Esophagus muscularis mucosa (tissue), 4 donors: ENCODE data around the gene ST6GAL1. TPM values are rescaled to one million over a fixed set of nuclear protein-coding genes. Genes with fewer than 3 reads are reported as not detected.

Source experiments
- DNase-seq: peaks from one replicate; pipeline ENCODE4 v3.0.0-alpha.2; 2017; ENCODE audit errors: extremely low spot score
- H3K27ac ChIP-seq, 4 donors: fragments of 200-600 bp; sonication (generic); replicated peaks in 1 of 4; 1 replicate in 3 of 4; 2 replicates in 1 of 4; pipeline ENCODE4 v1.5.1; 2016 to 2019; ENCODE audit warnings: mild to moderate bottlenecking in 1 of 4
- H3K27me3 ChIP-seq, 4 donors: fragments of 200-600 bp; sonication (generic); one replicate each; pipeline versions ENCODE4 v1.5.1 to v1.6.0; 2016 to 2019
- H3K36me3 ChIP-seq, 4 donors: fragments of 200-600 bp; sonication (generic); one replicate each; pipeline ENCODE4 v1.5.1; 2016 to 2019
- H3K4me1 ChIP-seq, 4 donors: fragments of 200-600 bp; sonication (generic); one replicate each; pipeline ENCODE4 v1.5.1; 2016 to 2019
- H3K4me3 ChIP-seq, 4 donors: fragments of 200-600 bp; sonication (generic); 1 replicate in 2 of 4; 2 replicates in 2 of 4; pipeline ENCODE4 v1.5.1; 2016 to 2019; ENCODE audit warnings: mild to moderate bottlenecking in 4 of 4, moderate library complexity in 1 of 4
- H3K9me3 ChIP-seq, 4 donors: fragments of 200-600 bp; sonication (generic); 1 replicate in 3 of 4; 2 replicates in 1 of 4; pipeline ENCODE4 v1.5.1; 2016 to 2019
- CTCF ChIP-seq, 3 experiments: fragments of 200-600 bp in 2 of 3; fragments of 450-650 bp in 1 of 3; sonication (generic) in 2 of 3; IDR thresholded peaks; one replicate each; pipeline ENCODE4 v1.5.1; 2017 to 2019; ENCODE audit warnings: antibody characterized with exemption in 3 of 3, mild to moderate bottlenecking in 2 of 3, moderate library complexity in 1 of 3
- EP300 ChIP-seq: sonication (generic); formaldehyde crosslinking; IDR thresholded peaks from one replicate; pipeline ENCODE4 v1.6.1; 2017; ENCODE audit warnings: antibody characterized with exemption
- POLR2A ChIP-seq: fragments of 450-650 bp; IDR thresholded peaks from one replicate; pipeline ENCODE4 v1.6.1; 2017; ENCODE audit warnings: antibody characterized with exemption, moderate library complexity, mild to moderate bottlenecking, low read depth
- POLR2AphosphoS5 ChIP-seq, 2 donors: sonication (generic); formaldehyde crosslinking; IDR thresholded peaks; one replicate each; pipeline ENCODE4 v1.6.1; 2017; ENCODE audit warnings: antibody characterized with exemption in 2 of 2
- WGBS: methylation state at CpG from one replicate; pipeline ENCODE4 v1.1.5; 2018; 5-methylcytosine and 5-hydroxymethylcytosine counted together
- intact Hi-C: fragments of 100-400 bp; cut with DNase I; formaldehyde crosslinking; loops from one replicate; pipeline ENCODE4 v1.15.1; 2023
- total RNA-seq, 4 donors: library from RNA; depleted of rRNA; stranded (reverse); fragments of >200 nt; gene quantifications; one replicate each; pipeline versions ENCODE4 v1.1.0 to v1.2.1, GENCODE V29; 2016

ST6GAL1 gene
- total RNA-seq, 4 donors from 2014 or later: 15.4 to 29.6 (median 24.4) TPM

DNA sequence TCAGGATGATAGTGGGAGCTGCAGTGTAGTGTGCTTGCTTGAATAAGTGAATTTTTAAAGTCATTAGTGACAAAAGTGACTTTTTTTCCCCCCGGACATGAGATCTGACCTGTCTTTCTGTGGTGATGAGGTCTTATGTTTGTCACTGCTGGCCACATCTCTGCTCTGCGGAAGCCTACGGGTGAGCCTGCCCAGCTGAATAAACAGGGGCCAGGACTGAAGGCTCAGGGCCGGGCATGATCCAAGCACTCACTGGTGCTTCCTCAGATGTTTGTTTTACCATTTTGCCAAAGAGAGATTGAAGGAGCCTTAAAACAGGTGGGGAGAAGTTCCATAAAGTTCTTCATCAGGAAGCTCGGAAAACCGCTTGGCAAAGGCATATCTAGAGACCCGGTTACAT is 174.0 kb downstream of the ST6GAL1 start:
- Histone ChIP-seq H3K27me3 (no peaks in the 10 kb centered on the region), H3K27ac (peak overlapping the region in 2 of 4 donors; percentile 25 to 53), H3K4me3 (no peak overlapping the region), H3K36me3 (no peaks in the 10 kb centered on the region), H3K4me1 (peaks cover 19 to 40% (median 20%) of the 10 kb centered on the region in 4 donors), H3K9me3 (no peaks in the 10 kb centered on the region)
- no peak for DNase-seq
- WGBS: 79% methylated on average over 7 of the region's 7 CpGs
- intact Hi-C loops: no loop called here
- TF ChIP-seq CTCF (IDR thresholded peaks at IDR 0.05) (no peak), EP300 (no peak), POLR2A (no peak), POLR2AphosphoS5 (IDR thresholded peaks at IDR 0.05) (no peak)

GRCh38 chr3:187104933-187105332 is 174.6 kb downstream of the ST6GAL1 start:
- Histone ChIP-seq H3K4me1 (peaks cover 19 to 40% (median 20%) of the 10 kb centered on the region in 4 donors), H3K27ac (peak overlapping the region; percentile 25 to 53 (median 38))
- WGBS: 53% methylated on average over 7 of the region's 7 CpGs

GRCh38 chr3:187105700-187106099 is 175.4 kb downstream of the ST6GAL1 start:
- Histone ChIP-seq H3K36me3 (no peaks in the 10 kb centered on the region), H3K9me3 (no peaks in the 10 kb centered on the region), H3K27ac (peak overlapping the region in 1 of 4 donors; percentile 53), H3K4me1 (peaks cover 19 to 40% (median 20%) of the 10 kb centered on the region in 4 donors), H3K27me3 (no peaks in the 10 kb centered on the region), H3K4me3 (no peak overlapping the region)
- TF ChIP-seq POLR2AphosphoS5 (IDR thresholded peaks at IDR 0.05): no peak
- TF ChIP-seq EP300: no peak
- TF ChIP-seq POLR2A: no peak
- no peak for TF ChIP-seq CTCF (IDR thresholded peaks at IDR 0.05)
- 69% methylated on average over 3 of the region's 3 CpGs for WGBS
- intact Hi-C loops: no loop called here
- no peak for DNase-seq

More at GRCh38 chr3:187104933-187105332, 174.6 kb downstream of the ST6GAL1 start:
- TF ChIP-seq POLR2AphosphoS5 (IDR thresholded peaks at IDR 0.05) (peak in 1 of 2 donors; percentile 15), CTCF (IDR thresholded peaks at IDR 0.05) (no peak)
- intact Hi-C loops: no loop called here
- no peak for DNase-seq
- no peaks in the 10 kb centered on the region for H3K36me3 ChIP-seq
- H3K27me3 ChIP-seq: no peaks in the 10 kb centered on the region
- no peaks in the 10 kb centered on the region for H3K9me3 ChIP-seq
- peak overlapping the region; percentile 24 to 38 (median 30) for H3K4me3 ChIP-seq

GRCh38 chr3:187107989-187108388 is 177.7 kb downstream of the ST6GAL1 start:
- H3K27me3 ChIP-seq: no peaks in the 10 kb centered on the region
- no peaks in the 10 kb centered on the region for H3K36me3 ChIP-seq
- WGBS: 69% methylated on average over 3 of the region's 3 CpGs
- TF ChIP-seq EP300: no peak
- no peak for TF ChIP-seq CTCF (IDR thresholded peaks at IDR 0.05)
- no peak for TF ChIP-seq POLR2A
- no peak for TF ChIP-seq POLR2AphosphoS5 (IDR thresholded peaks at IDR 0.05)
- no peaks in the 10 kb centered on the region for H3K9me3 ChIP-seq
- no peak overlapping the region for H3K4me3 ChIP-seq
- intact Hi-C loops: no loop called here
- DNase-seq: no peak
- H3K4me1 ChIP-seq: peaks cover 0 to 19% (median 2%) of the 10 kb centered on the region in 4 donors
- H3K27ac ChIP-seq: no peak overlapping the region

DNA sequence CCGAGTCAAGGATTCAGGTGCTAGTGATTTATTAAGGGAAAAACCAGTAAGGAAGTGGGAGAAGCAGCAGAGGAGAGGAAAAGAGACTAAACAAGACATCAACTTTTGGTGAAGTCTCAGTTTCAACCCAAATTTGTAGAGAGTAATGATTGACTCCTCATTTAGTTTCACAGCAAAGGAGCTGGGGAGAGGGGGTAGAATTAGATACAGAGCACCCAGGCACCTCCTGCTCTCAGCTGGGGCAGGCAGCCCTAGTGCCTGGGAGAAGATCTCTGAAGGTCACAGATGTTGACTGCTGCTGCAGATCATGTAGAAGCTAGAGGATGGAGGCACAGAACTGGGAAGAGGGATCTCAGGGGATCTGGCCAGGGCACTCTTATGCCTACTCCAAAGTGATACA is 179.8 kb downstream of the ST6GAL1 start:
- Histone ChIP-seq H3K27ac (no peak overlapping the region), H3K4me3 (no peak overlapping the region), H3K27me3 (no peaks in the 10 kb centered on the region), H3K9me3 (no peaks in the 10 kb centered on the region), H3K36me3 (no peaks in the 10 kb centered on the region), H3K4me1 (peaks cover 0 to 8% (median under 1%) of the 10 kb centered on the region in 4 donors)
- no peak for DNase-seq
- intact Hi-C loops: loop anchor here (5.0 kb wide), 1 partner anchor 57 kb away; no protein-coding TSS in a partner anchor
- TF ChIP-seq EP300 (no peak), POLR2A (no peak), CTCF (IDR thresholded peaks at IDR 0.05) (no peak), POLR2AphosphoS5 (IDR thresholded peaks at IDR 0.05) (no peak)
- WGBS: 100% methylated on average over 1 of the region's 1 CpG
